HCT116 (cell line): ENCODE results near the gene PRKN. TPM values are rescaled to one million over a fixed set of nuclear protein-coding genes. Genes with fewer than 3 reads are reported as not detected.

Source experiments
- ATAC-seq: fragments of 200-7000 bp; cut with Tn5 transposase; 2 replicates; pipeline ENCODE4 v1.9.1; 2020; ENCODE audit warnings: mild to moderate bottlenecking, moderate library complexity
- BruUV-seq: library from RNA; stranded (reverse); fragments of 400-500 nt; replicated peaks from 2 replicates; lab custom pipeline; 2021; lab: Mats Ljungman, UMichigan
- CTCF ChIA-PET: fragments of 300-600 bp; sonication (Branson Sonifier 250); formaldehyde crosslinking; loops from one replicate; lab custom pipeline; 2021; ENCODE audit warnings: antibody characterized with exemption; lab: Charles Lee
- POLR2A ChIA-PET: fragments of 300-600, 350-600 bp; sonication (Branson Sonifier 250); formaldehyde crosslinking; loops from one replicate; lab custom pipeline; 2021; ENCODE audit warnings: antibody characterized with exemption; lab: Charles Lee
- RAD21 ChIA-PET, 2 experiments: fragments of 300-600 bp; sonication (Branson Sonifier 250); formaldehyde crosslinking; loops; one replicate each; lab custom pipeline; 2023; ENCODE audit warnings: low total read pairs in 2 of 2; ENCODE audit not compliant: uncharacterized antibody in 2 of 2, unreplicated experiment in 2 of 2, low non-redundant PET in 1 of 2; lab: Charles Lee
- DNase-seq: peaks from one replicate; pipeline ENCODE4 v3.0.0-alpha.2; 2010; ENCODE audit warnings: low read depth, low spot score
- H2AFZ ChIP-seq: fragments of 200-600 bp; shearing (Covaris generic), sonication (generic); 2 replicates; pipeline ENCODE4 v1.6.1; 2017; ENCODE audit warnings: low read depth, mixed run types, mixed read lengths, antibody characterized with exemption, low read length; ENCODE audit not compliant: poor library complexity, severe bottlenecking
- H3K27ac ChIP-seq: 2 replicates; pipeline ENCODE4 v1.5.1; 2012; ENCODE audit warnings: low read depth, low read length
- H3K27me3 ChIP-seq: fragments of 200-600 bp; sonication (generic); 2 replicates; pipeline ENCODE4 v1.6.1; 2016; ENCODE audit warnings: mixed run types, low read length, mixed read lengths; ENCODE audit not compliant: insufficient read depth
- H3K36me3 ChIP-seq, 2 experiments: fragments of 200-500 bp in 1 of 2; fragments of 200-600 bp in 1 of 2; sonication (Bioruptor generic) in 1 of 2; sonication (generic) in 1 of 2; 2 replicates each; pipeline versions ENCODE4 v1.5.1 to v1.6.1; 2014 to 2016; ENCODE audit warnings: low read length in 2 of 2, inconsistent platforms in 1 of 2, mixed read lengths in 1 of 2, mixed run types in 1 of 2; ENCODE audit not compliant: insufficient read depth in 2 of 2, control insufficient read depth in 1 of 2
- H3K4me1 ChIP-seq, 2 experiments: fragments of 200-600 bp in 1 of 2; sonication (generic) in 1 of 2; 2 replicates each; pipeline versions ENCODE4 v1.5.1 to v1.6.1; 2012 to 2017; ENCODE audit warnings: low read length in 2 of 2, inconsistent platforms in 1 of 2, mild to moderate bottlenecking in 1 of 2, mixed read lengths in 1 of 2, mixed run types in 1 of 2, moderate library complexity in 1 of 2; ENCODE audit not compliant: insufficient read depth in 2 of 2, control insufficient read depth in 1 of 2
- H3K4me2 ChIP-seq: fragments of 200-600 bp; sonication (generic); 2 replicates; pipeline ENCODE4 v1.6.1; 2017; ENCODE audit warnings: mixed run types, low read length, mixed read lengths
- H3K4me3 ChIP-seq, 2 experiments: fragments of 200-600 bp in 1 of 2; sonication (generic) in 1 of 2; replicated peaks in 1 of 2; 2 replicates each; pipeline ENCODE4 v1.5.1; 2011 to 2016; ENCODE audit warnings: low read length in 2 of 2, control low read depth in 1 of 2, low read depth in 1 of 2, mild to moderate bottlenecking in 1 of 2, mixed read lengths in 1 of 2, mixed run types in 1 of 2
- H3K79me2 ChIP-seq: fragments of 200-600 bp; sonication (generic); 2 replicates; pipeline ENCODE4 v1.6.1; 2017; ENCODE audit warnings: mild to moderate bottlenecking, mixed run types, low read length, moderate library complexity, mixed read lengths; ENCODE audit not compliant: insufficient read depth
- H3K9ac ChIP-seq: fragments of 200-600 bp; sonication (generic); 2 replicates; pipeline ENCODE4 v1.6.1; 2016; ENCODE audit warnings: low read length, mixed read lengths
- H3K9me2 ChIP-seq: fragments of 200-600 bp; sonication (generic), shearing (Covaris generic); 2 replicates; pipeline ENCODE4 v1.6.1; 2017; ENCODE audit warnings: mixed run types, mild to moderate bottlenecking, moderate library complexity; ENCODE audit not compliant: insufficient read depth
- H3K9me3 ChIP-seq, 2 experiments: fragments of 200-500 bp in 1 of 2; fragments of 200-600 bp in 1 of 2; sonication (Bioruptor generic) in 1 of 2; sonication (generic) in 1 of 2; 2 replicates each; pipeline ENCODE4 v1.6.1; 2014 to 2017; ENCODE audit warnings: low read length in 2 of 2, mixed read lengths in 2 of 2, inconsistent platforms in 1 of 2, low read depth in 1 of 2, mild to moderate bottlenecking in 1 of 2, mixed run types in 1 of 2, moderate library complexity in 1 of 2; ENCODE audit not compliant: control insufficient read depth in 1 of 2, insufficient read depth in 1 of 2
- H4K20me1 ChIP-seq: fragments of 200-600 bp; sonication (generic), shearing (Covaris generic); 2 replicates; pipeline ENCODE4 v1.6.1; 2017; ENCODE audit warnings: mixed run types, mild to moderate bottlenecking, moderate library complexity; ENCODE audit not compliant: insufficient read depth
- CBX3 ChIP-seq: IDR thresholded peaks from 2 replicates; pipeline ENCODE4 v1.6.1; 2012; ENCODE audit warnings: low read depth
- CEBPB ChIP-seq: IDR thresholded peaks from 2 replicates; pipeline ENCODE4 v1.6.1; 2012; ENCODE audit warnings: low read depth
- EZH2 ChIP-seq: fragments of 200-600 bp; sonication (generic); IDR thresholded peaks from 2 replicates; pipeline ENCODE4 v1.6.1; 2017; ENCODE audit warnings: antibody characterized with exemption, mixed run types
- EZH2phosphoT487 ChIP-seq: fragments of 200-600 bp; IDR thresholded peaks from 2 replicates; pipeline ENCODE4 v1.6.1; 2018; ENCODE audit warnings: antibody characterized with exemption, borderline replicate concordance
- FOSL1 ChIP-seq: IDR thresholded peaks from 2 replicates; pipeline ENCODE4 v1.6.1; 2012; ENCODE audit warnings: low read depth
- JUND ChIP-seq: IDR thresholded peaks from 2 replicates; pipeline ENCODE4 v1.6.1; 2012
- MAX ChIP-seq: IDR thresholded peaks from 2 replicates; pipeline ENCODE4 v1.6.1; 2012
- POLR2A ChIP-seq: IDR thresholded peaks from 2 replicates; pipeline ENCODE4 v1.7.0; 2011; ENCODE audit warnings: borderline replicate concordance; ENCODE audit not compliant: insufficient read depth, insufficient read length; ENCODE audit errors: extremely low read depth
- POLR2AphosphoS5 ChIP-seq: IDR thresholded peaks from 2 replicates; pipeline ENCODE4 v1.6.1; 2011; ENCODE audit warnings: mild to moderate bottlenecking, low read depth, low read length, moderate library complexity
- RAD21 ChIP-seq: IDR thresholded peaks from 2 replicates; pipeline ENCODE4 v1.6.1; 2012; ENCODE audit warnings: low read depth, mild to moderate bottlenecking
- REST ChIP-seq: IDR thresholded peaks from 2 replicates; pipeline ENCODE4 v1.6.1; 2012; ENCODE audit warnings: low read depth
- SIN3A ChIP-seq: IDR thresholded peaks from 2 replicates; pipeline ENCODE4 v1.6.1; 2012; ENCODE audit warnings: low read depth
- SRF ChIP-seq: IDR thresholded peaks from 2 replicates; pipeline ENCODE4 v1.6.1; 2012; ENCODE audit warnings: low read depth
- TCF7L2 ChIP-seq: IDR thresholded peaks from 2 replicates; pipeline ENCODE4 v1.7.0; 2011; ENCODE audit warnings: borderline replicate concordance, inconsistent platforms; ENCODE audit not compliant: insufficient read depth, insufficient read length; ENCODE audit errors: extremely low read depth
- YY1 ChIP-seq: IDR thresholded peaks from 2 replicates; pipeline ENCODE4 v1.6.1; 2011; ENCODE audit warnings: low read length, low read depth, moderate library complexity, mild to moderate bottlenecking; ENCODE audit not compliant: insufficient replicate concordance; ENCODE audit errors: extremely low read depth
- ZFX ChIP-seq: fragments of 450-650 bp; IDR thresholded peaks from 2 replicates; pipeline ENCODE4 v1.6.1; 2017
- ZNF274 ChIP-seq: fragments of 200-500 bp; sonication (Bioruptor generic); IDR thresholded peaks from 2 replicates; pipeline ENCODE4 v1.6.1; 2014; ENCODE audit warnings: mild to moderate bottlenecking, low read depth, low read length, inconsistent platforms
- intact Hi-C: fragments of 100-400 bp; cut with micrococcal nuclease; formaldehyde crosslinking; loops from 2 replicates; pipeline ENCODE4 v1.10.0; 2022
- total RNA-seq: library from RNA; stranded (reverse); gene quantifications from one replicate; pipeline ENCODE4 v1.2.1, GENCODE V29; 2021; ENCODE audit not compliant: unreplicated experiment

The PRKN gene
- total RNA-seq, 1 experiment from 2014 or later: 2.6 TPM

GRCh38 chr6:161435748-161436070 is 1291.9 kb downstream of the PRKN start:
- Histone ChIP-seq H3K27me3 (no peaks in the 10 kb centered on the region), H2AFZ (peak overlapping the region; percentile 17), H3K27ac (no peak overlapping the region), H3K9ac (no peak overlapping the region), H3K9me3 (no peaks in the 10 kb centered on the region), H3K9me2 (no peaks in the 10 kb centered on the region), H3K4me3 (no peak overlapping the region), H3K36me3 (no peaks in the 10 kb centered on the region), H3K4me2 (no peak overlapping the region), H3K4me1 (peaks cover 14 to 34% of the 10 kb centered on the region in 2 experiments; a peak in 3 of 4 replicates), H4K20me1 (no peaks in the 10 kb centered on the region), H3K79me2 (no peaks in the 10 kb centered on the region)
- BruUV-seq: no TSS peak
- CTCF ChIA-PET: no interaction called here
- TF ChIP-seq RAD21 (no peak), CEBPB (no peak), EZH2 (no peak), JUND (no peak), SIN3A (no peak), POLR2AphosphoS5 (no peak), CBX3 (no peak), SRF (no peak), ZFX (no peak), EZH2phosphoT487 (no peak)
- DNase-seq (no peak), ATAC-seq (no peak)
- RAD21 ChIA-PET: no interaction called here
- POLR2A ChIA-PET: interaction anchor here (0.7 kb wide), 1 partner anchor 62 kb away, joined by 3 read pairs; no protein-coding TSS in a partner anchor
- intact Hi-C loops: no loop called here

GRCh38 chr6:161434921-161435747 is 1292.4 kb downstream of the PRKN start:
- ATAC-seq (no peak; the same call in 1 of the 2 replicates), DNase-seq (no peak)
- CTCF ChIA-PET: interaction anchor here (1.5 kb wide), 1 partner anchor 17 kb away, joined by 4 read pairs; no protein-coding TSS in a partner anchor
- RAD21 ChIA-PET: no interaction called here
- no peak overlapping the region for H3K9ac ChIP-seq
- POLR2A ChIA-PET: interaction anchor here (0.7 kb wide), 1 partner anchor 63 kb away, joined by 3 read pairs; no protein-coding TSS in a partner anchor
- H4K20me1 ChIP-seq: no peaks in the 10 kb centered on the region
- H3K4me2 ChIP-seq: peak overlapping the region; percentile 29
- H3K36me3 ChIP-seq: no peaks in the 10 kb centered on the region
- H3K9me2 ChIP-seq: no peaks in the 10 kb centered on the region
- no peak for TF ChIP-seq YY1
- TF ChIP-seq CBX3: no peak
- TF ChIP-seq REST: no peak
- TF ChIP-seq SIN3A: no peak
- no peak for TF ChIP-seq POLR2A
- TF ChIP-seq TCF7L2: no peak
- TF ChIP-seq ZNF274: no peak
- TF ChIP-seq POLR2AphosphoS5: no peak
- no peak for TF ChIP-seq EZH2phosphoT487
- TF ChIP-seq JUND: no peak
- TF ChIP-seq MAX: no peak
- no peak for TF ChIP-seq RAD21
- TF ChIP-seq FOSL1: no peak
- H3K4me3 ChIP-seq: no peak overlapping the region
- intact Hi-C loops: no loop called here
- no peaks in the 10 kb centered on the region for H3K27me3 ChIP-seq
- H3K4me1 ChIP-seq: peaks cover 14 to 34% of the 10 kb centered on the region in 2 experiments; a peak in 3 of 4 replicates
- no peaks in the 10 kb centered on the region for H3K9me3 ChIP-seq
- no peak overlapping the region for H3K27ac ChIP-seq
- no peaks in the 10 kb centered on the region for H3K79me2 ChIP-seq
- no TSS peak for BruUV-seq
- H2AFZ ChIP-seq: peak overlapping the region; percentile 17
